NT2/D1 (cell line): ENCODE data around the gene PPP3CA.

ENCODE experiments used
- YY1 ChIP-seq: IDR thresholded peaks from 2 replicates; pipeline ENCODE4 v1.6.1; 2011; ENCODE audit not compliant: insufficient read length, insufficient read depth
- ZNF274 ChIP-seq: IDR thresholded peaks from 2 replicates; pipeline ENCODE4 v1.6.1; 2011; ENCODE audit warnings: mild to moderate bottlenecking, low read depth, low read length

DNA sequence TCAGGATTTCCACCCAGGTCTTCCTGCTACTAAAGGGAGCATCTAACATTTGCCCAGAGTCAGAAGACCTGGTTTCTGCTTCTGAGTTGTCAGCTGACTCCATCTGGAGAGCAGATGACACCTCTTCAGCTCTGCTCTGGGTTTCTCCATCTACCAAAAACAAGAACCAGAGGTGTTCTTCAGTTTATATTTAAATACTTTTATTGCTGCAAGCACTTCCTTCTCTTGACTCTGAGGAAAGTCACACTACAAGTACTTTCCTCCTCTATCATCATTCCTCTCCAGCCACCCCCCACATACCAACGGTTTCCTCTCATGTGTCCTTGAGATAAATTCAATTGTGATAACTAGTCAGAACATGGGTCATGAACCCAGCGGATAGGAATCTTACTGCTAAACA lies 88.4 kb downstream of the PPP3CA start:
- no peak for TF ChIP-seq YY1
- no peak for TF ChIP-seq ZNF274
